ENCODE measurements around the gene IGF2BP3.

GRCh38 chr7:23345601-23346000, 124.7 kb downstream of the IGF2BP3 start:
- TF ChIP-seq CTCF (IDR thresholded peaks at IDR 0.05) (no peak), ZFX (IDR thresholded peaks at IDR 0.05; ENCODE audit: borderline replicate concordance) (no peak)

All from 22Rv1 (cell line).